Fibroblast of lung (primary cell): Measurements from ENCODE around the gene SLC25A5.

Experiments
- CTCF ChIP-seq, 2 donors: IDR thresholded peaks in 1 of 2; conservative IDR thresholded peaks in 1 of 2; 1 replicate in 1 of 2; 2 replicates in 1 of 2; pipeline ENCODE4 v1.5.1; 2011 to 2012; ENCODE audit warnings: low read length in 2 of 2, control low read depth in 1 of 2, inconsistent platforms in 1 of 2, low read depth in 1 of 2, mild to moderate bottlenecking in 1 of 2
- EZH2 ChIP-seq: IDR thresholded peaks from 2 replicates; pipeline ENCODE4 v1.5.1; 2012; ENCODE audit warnings: low read length, control low read depth, mild to moderate bottlenecking; ENCODE audit errors: missing control alignments

- TF ChIP-seq CTCF (conservative IDR thresholded peaks at IDR 0.05 in 1 of 2, IDR thresholded peaks at IDR 0.05 in 1 of 2; ENCODE audit: low read depth in 1 of 2, low read length in 2 of 2): no peak
- TF ChIP-seq EZH2: no peak
Observed at GRCh38 chrX:119427024-119427794, 41.0 kb upstream of the SLC25A5 start.
